Measurements from ENCODE around the gene JMJD8. TPM values are rescaled to one million over a fixed set of nuclear protein-coding genes. Genes with fewer than 3 reads are reported as not detected.

Gene JMJD8
- total and polyA plus RNA-seq, 9 donors = 20.7 to 40.2 (median 34.3) TPM

DNA sequence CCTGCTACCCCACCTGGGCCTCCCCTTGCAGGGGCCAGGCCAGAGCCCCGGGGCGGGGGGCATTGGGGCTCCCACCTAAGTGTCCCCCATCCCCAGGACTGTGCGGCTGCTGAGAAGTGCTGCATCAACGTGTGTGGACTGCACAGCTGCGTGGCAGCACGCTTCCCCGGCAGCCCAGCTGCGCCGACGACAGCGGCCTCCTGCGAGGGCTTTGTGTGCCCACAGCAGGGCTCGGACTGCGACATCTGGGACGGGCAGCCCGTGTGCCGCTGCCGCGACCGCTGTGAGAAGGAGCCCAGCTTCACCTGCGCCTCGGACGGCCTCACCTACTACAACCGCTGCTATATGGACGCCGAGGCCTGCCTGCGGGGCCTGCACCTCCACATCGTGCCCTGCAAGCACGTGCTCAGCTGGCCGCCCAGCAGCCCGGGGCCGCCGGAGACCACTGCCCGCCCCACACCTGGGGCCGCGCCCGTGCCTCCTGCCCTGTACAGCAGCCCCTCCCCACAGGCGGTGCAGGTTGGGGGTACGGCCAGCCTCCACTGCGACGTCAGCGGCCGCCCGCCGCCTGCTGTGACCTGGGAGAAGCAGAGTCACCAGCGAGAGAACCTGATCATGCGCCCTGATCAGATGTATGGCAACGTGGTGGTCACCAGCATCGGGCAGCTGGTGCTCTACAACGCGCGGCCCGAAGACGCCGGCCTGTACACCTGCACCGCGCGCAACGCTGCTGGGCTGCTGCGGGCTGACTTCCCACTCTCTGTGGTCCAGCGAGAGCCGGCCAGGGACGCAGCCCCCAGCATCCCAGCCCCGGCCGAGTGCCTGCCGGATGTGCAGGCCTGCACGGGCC lies 51.4 kb downstream of the JMJD8 start:
- 91% methylated on average over 67 of the region's 67 CpGs for WGBS (ENCODE audit: insufficient coverage)
- Histone ChIP-seq H3K27me3 (ENCODE audit: control insufficient read depth, insufficient read depth, low read length) (no peaks in the 10 kb centered on the region), H3K4me1 (ENCODE audit: control insufficient read depth, insufficient read depth, low read length) (peaks cover 54% of the 10 kb centered on the region), H3K36me3 (ENCODE audit: control insufficient read depth, insufficient read depth, low read length) (peaks cover 28% of the 10 kb centered on the region), H3K9me3 (replicated peaks; ENCODE audit: control insufficient read depth, low read depth, low read length) (no peaks in the 10 kb centered on the region), H3K27ac (ENCODE audit: low read length) (no peak overlapping the region), H3K4me3 (ENCODE audit: low read length) (no peak overlapping the region)
- no peak for DNase-seq

DNA sequence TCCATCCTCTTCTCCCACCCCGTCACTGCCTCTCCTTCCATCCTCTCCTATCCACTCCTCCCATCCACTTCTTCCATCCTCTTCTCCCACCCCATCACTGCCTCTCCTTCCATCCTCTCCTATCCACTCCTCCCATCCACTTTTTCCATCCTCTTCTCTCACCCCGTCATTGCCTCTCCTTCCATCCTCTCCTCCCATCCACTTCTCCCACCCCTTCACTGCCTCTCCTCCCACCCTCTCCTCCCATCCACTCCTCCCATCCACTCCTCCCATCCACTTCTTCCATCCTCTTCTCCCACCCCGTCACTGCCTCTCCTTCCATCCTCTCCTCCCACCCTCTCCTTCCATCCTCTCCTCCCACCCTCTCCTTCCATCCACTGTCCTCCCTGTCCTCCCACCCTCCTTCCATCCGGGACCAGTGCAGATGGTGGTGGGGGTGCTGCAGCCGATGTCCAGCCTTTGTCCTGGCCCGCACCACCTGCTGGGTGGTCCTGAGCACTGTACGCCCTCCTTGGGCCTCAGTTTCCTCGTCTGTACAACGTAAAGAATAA lies 52.3 kb downstream of the JMJD8 start:
- H3K4me3 ChIP-seq (ENCODE audit: low read length) = no peak overlapping the region
- WGBS (ENCODE audit: insufficient coverage) = 41% methylated on average over 4 of the region's 9 CpGs
- H3K9me3 ChIP-seq (replicated peaks; ENCODE audit: control insufficient read depth, low read depth, low read length) = no peaks in the 10 kb centered on the region
- peaks cover 31% of the 10 kb centered on the region for H3K36me3 ChIP-seq (ENCODE audit: control insufficient read depth, insufficient read depth, low read length)
- H3K27me3 ChIP-seq (ENCODE audit: control insufficient read depth, insufficient read depth, low read length) = no peaks in the 10 kb centered on the region
- H3K27ac ChIP-seq (ENCODE audit: low read length) = no peak overlapping the region
- peaks cover 58% of the 10 kb centered on the region for H3K4me1 ChIP-seq (ENCODE audit: control insufficient read depth, insufficient read depth, low read length)
- DNase-seq = no peak

Other genes with a start within 250 kb of the JMJD8 start
- gene CAPN15, start 156.6 kb downstream of the JMJD8 start, total RNA-seq = 17.2 TPM
- 10 to 100 TPM; 20.0 to 36.7 (median 30.5) TPM for gene CAPN15, start 156.6 kb downstream of the JMJD8 start, polyA plus RNA-seq (ENCODE audit: insufficient read depth in 1 of 8, insufficient read length in 8 of 8, low replicate concordance in 1 of 8)
- gene PRR35, start 123.9 kb downstream of the JMJD8 start, total RNA-seq = 0.13 TPM
- under 1 TPM in 7 of 8 donors, not detected in 1; 0.07 to 0.30 (median 0.13) TPM for gene PRR35, start 123.9 kb downstream of the JMJD8 start, polyA plus RNA-seq (ENCODE audit: insufficient read depth in 1 of 8, insufficient read length in 8 of 8, low replicate concordance in 1 of 8)
- 1.5 TPM for gene NHLRC4, start 117.3 kb downstream of the JMJD8 start, total RNA-seq
- gene NHLRC4, start 117.3 kb downstream of the JMJD8 start, polyA plus RNA-seq (ENCODE audit: insufficient read depth in 1 of 8, insufficient read length in 8 of 8, low replicate concordance in 1 of 8) = 1 to 10 TPM; 1.3 to 1.8 (median 1.5) TPM
- 12.2 TPM for gene PIGQ, start 114.4 kb downstream of the JMJD8 start, total RNA-seq
- 10 to 100 TPM; 14.1 to 23.2 (median 19.2) TPM for gene PIGQ, start 114.4 kb downstream of the JMJD8 start, polyA plus RNA-seq (ENCODE audit: insufficient read depth in 1 of 8, insufficient read length in 8 of 8, low replicate concordance in 1 of 8)
- gene RAB40C, start 94.3 kb downstream of the JMJD8 start, total RNA-seq = 9.4 TPM
- gene RAB40C, start 94.3 kb downstream of the JMJD8 start, polyA plus RNA-seq (ENCODE audit: insufficient read depth in 1 of 8, insufficient read length in 8 of 8, low replicate concordance in 1 of 8) = 10 to 100 TPM; 10.3 to 15.4 (median 13.2) TPM
- gene WFIKKN1, start 53.3 kb downstream of the JMJD8 start, total RNA-seq = 0.22 TPM
- under 1 TPM; 0.12 to 0.82 (median 0.39) TPM for gene WFIKKN1, start 53.3 kb downstream of the JMJD8 start, polyA plus RNA-seq (ENCODE audit: insufficient read depth in 1 of 8, insufficient read length in 8 of 8, low replicate concordance in 1 of 8)
- gene METTL26, start 48.0 kb downstream of the JMJD8 start, total RNA-seq = 47.9 TPM
- gene METTL26, start 48.0 kb downstream of the JMJD8 start, polyA plus RNA-seq (ENCODE audit: insufficient read depth in 1 of 8, insufficient read length in 8 of 8, low replicate concordance in 1 of 8) = 10 to 100 TPM; 39.3 to 59.1 (median 42.5) TPM
- gene MCRIP2, start 42.5 kb downstream of the JMJD8 start, total RNA-seq = 18.6 TPM
- gene MCRIP2, start 42.5 kb downstream of the JMJD8 start, polyA plus RNA-seq (ENCODE audit: insufficient read depth in 1 of 8, insufficient read length in 8 of 8, low replicate concordance in 1 of 8) = 10 to 100 TPM in 4 of 8 donors, 1 to 10 TPM in 4; 7.7 to 16.8 (median 10.8) TPM
- gene WDR90, start 35.0 kb downstream of the JMJD8 start, total RNA-seq = 12.3 TPM
- gene WDR90, start 35.0 kb downstream of the JMJD8 start, polyA plus RNA-seq (ENCODE audit: insufficient read depth in 1 of 8, insufficient read length in 8 of 8, low replicate concordance in 1 of 8) = 10 to 100 TPM; 10.6 to 30.5 (median 20.3) TPM
- gene RHOT2, start 16.2 kb downstream of the JMJD8 start, total RNA-seq = 31.6 TPM
- 10 to 100 TPM; 45.1 to 88.7 (median 66.5) TPM for gene RHOT2, start 16.2 kb downstream of the JMJD8 start, polyA plus RNA-seq (ENCODE audit: insufficient read depth in 1 of 8, insufficient read length in 8 of 8, low replicate concordance in 1 of 8)
- gene RHBDL1, start 8.7 kb downstream of the JMJD8 start, total RNA-seq = 1.3 TPM
- gene RHBDL1, start 8.7 kb downstream of the JMJD8 start, polyA plus RNA-seq (ENCODE audit: insufficient read depth in 1 of 8, insufficient read length in 8 of 8, low replicate concordance in 1 of 8) = 1 to 10 TPM in 6 of 8 donors, under 1 TPM in 2; 0.84 to 2.6 (median 1.7) TPM
- gene STUB1, start 3.9 kb downstream of the JMJD8 start, total RNA-seq = 70.7 TPM
- gene STUB1, start 3.9 kb downstream of the JMJD8 start, polyA plus RNA-seq (ENCODE audit: insufficient read depth in 1 of 8, insufficient read length in 8 of 8, low replicate concordance in 1 of 8) = 100 to 1,000 TPM in 4 of 8 donors, 10 to 100 TPM in 4; 93.9 to 115 (median 100) TPM
- gene WDR24, start 6.1 kb upstream of the JMJD8 start, total RNA-seq = 2.0 TPM
- 10 to 100 TPM in 1 of 8 donors, 1 to 10 TPM in 7; 7.1 to 10.5 (median 8.9) TPM for gene WDR24, start 6.1 kb upstream of the JMJD8 start, polyA plus RNA-seq (ENCODE audit: insufficient read depth in 1 of 8, insufficient read length in 8 of 8, low replicate concordance in 1 of 8)
- not detected for gene FBXL16, start 21.5 kb upstream of the JMJD8 start, total RNA-seq
- under 1 TPM; 0.18 to 0.87 (median 0.42) TPM for gene FBXL16, start 21.5 kb upstream of the JMJD8 start, polyA plus RNA-seq (ENCODE audit: insufficient read depth in 1 of 8, insufficient read length in 8 of 8, low replicate concordance in 1 of 8)
- 35.6 TPM for gene METRN, start 30.8 kb upstream of the JMJD8 start, total RNA-seq
- gene METRN, start 30.8 kb upstream of the JMJD8 start, polyA plus RNA-seq (ENCODE audit: insufficient read depth in 1 of 8, insufficient read length in 8 of 8, low replicate concordance in 1 of 8) = 10 to 100 TPM; 33.3 to 49.6 (median 34.9) TPM
- 29.8 TPM for gene ANTKMT, start 36.8 kb upstream of the JMJD8 start, total RNA-seq
- gene ANTKMT, start 36.8 kb upstream of the JMJD8 start, polyA plus RNA-seq (ENCODE audit: insufficient read depth in 1 of 8, insufficient read length in 8 of 8, low replicate concordance in 1 of 8) = 10 to 100 TPM; 14.1 to 22.8 (median 16.0) TPM
- gene CCDC78, start 42.1 kb upstream of the JMJD8 start, total RNA-seq = 0.18 TPM
- 1 to 10 TPM in 7 of 8 donors, under 1 TPM in 1; 0.77 to 2.1 (median 1.3) TPM for gene CCDC78, start 42.1 kb upstream of the JMJD8 start, polyA plus RNA-seq (ENCODE audit: insufficient read depth in 1 of 8, insufficient read length in 8 of 8, low replicate concordance in 1 of 8)
- 1.7 TPM for gene HAGHL, start 42.8 kb upstream of the JMJD8 start, total RNA-seq
- gene HAGHL, start 42.8 kb upstream of the JMJD8 start, polyA plus RNA-seq (ENCODE audit: insufficient read depth in 1 of 8, insufficient read length in 8 of 8, low replicate concordance in 1 of 8) = 1 to 10 TPM; 1.8 to 4.7 (median 2.9) TPM
- 18.3 TPM for gene CIAO3, start 56.7 kb upstream of the JMJD8 start, total RNA-seq
- 10 to 100 TPM; 14.3 to 19.6 (median 17.5) TPM for gene CIAO3, start 56.7 kb upstream of the JMJD8 start, polyA plus RNA-seq (ENCODE audit: insufficient read depth in 1 of 8, insufficient read length in 8 of 8, low replicate concordance in 1 of 8)
- gene MSLN, start 76.4 kb upstream of the JMJD8 start, total RNA-seq = 0.31 TPM
- 1 to 10 TPM in 4 of 8 donors, under 1 TPM in 4; 0.23 to 6.9 (median 0.93) TPM for gene MSLN, start 76.4 kb upstream of the JMJD8 start, polyA plus RNA-seq (ENCODE audit: insufficient read depth in 1 of 8, insufficient read length in 8 of 8, low replicate concordance in 1 of 8)
- 9.4 TPM for gene RPUSD1, start 104.0 kb upstream of the JMJD8 start, total RNA-seq
- gene RPUSD1, start 104.0 kb upstream of the JMJD8 start, polyA plus RNA-seq (ENCODE audit: insufficient read depth in 1 of 8, insufficient read length in 8 of 8, low replicate concordance in 1 of 8) = 10 to 100 TPM; 10.0 to 13.9 (median 12.0) TPM
- 14.5 TPM for gene CHTF18, start 104.3 kb upstream of the JMJD8 start, total RNA-seq
- 10 to 100 TPM; 11.5 to 27.1 (median 18.0) TPM for gene CHTF18, start 104.3 kb upstream of the JMJD8 start, polyA plus RNA-seq (ENCODE audit: insufficient read depth in 1 of 8, insufficient read length in 8 of 8, low replicate concordance in 1 of 8)
- not detected for gene GNG13, start 116.4 kb upstream of the JMJD8 start, total RNA-seq
- gene GNG13, start 116.4 kb upstream of the JMJD8 start, polyA plus RNA-seq (ENCODE audit: insufficient read depth in 1 of 8, insufficient read length in 8 of 8, low replicate concordance in 1 of 8) = under 1 TPM in 1 of 8 donors, not detected in 7; 0.20 TPM